HG03378 (cell line): ENCODE data around the gene TMEM134.
"Not testable (repeated sequence)": the region's sequence is repeated elsewhere in the genome, so short reads cannot be mapped to it uniquely, and the experiment has no call there.

Experiments
- ATAC-seq: cut with Tn5 transposase; IDR thresholded peaks from one replicate; pipeline ENCODE4 v1.9.1; 2021; ENCODE audit warnings: mild to moderate bottlenecking, moderate library complexity; ENCODE audit not compliant: unreplicated experiment

The TMEM134 gene

GRCh38 chr11:67428052-67429001 lies 40.7 kb downstream of the TMEM134 start, which contains the start of gene RPS6KB2:
TSS of gene RPS6KB2 (plus strand) at chr11:67428494. CDS start at chr11:67428546, 52 bp downstream.
- peak; percentile 72 for ATAC-seq

GRCh38 chr11:67427364-67427859 lies 41.6 kb downstream of the TMEM134 start:
- ATAC-seq: not testable (repeated sequence)

- ATAC-seq: no peak
Measured at GRCh38 chr11:67423891-67424613, 45.0 kb downstream of the TMEM134 start.

GRCh38 chr11:67423466-67423865 lies 45.6 kb downstream of the TMEM134 start:
- no peak for ATAC-seq

DNA sequence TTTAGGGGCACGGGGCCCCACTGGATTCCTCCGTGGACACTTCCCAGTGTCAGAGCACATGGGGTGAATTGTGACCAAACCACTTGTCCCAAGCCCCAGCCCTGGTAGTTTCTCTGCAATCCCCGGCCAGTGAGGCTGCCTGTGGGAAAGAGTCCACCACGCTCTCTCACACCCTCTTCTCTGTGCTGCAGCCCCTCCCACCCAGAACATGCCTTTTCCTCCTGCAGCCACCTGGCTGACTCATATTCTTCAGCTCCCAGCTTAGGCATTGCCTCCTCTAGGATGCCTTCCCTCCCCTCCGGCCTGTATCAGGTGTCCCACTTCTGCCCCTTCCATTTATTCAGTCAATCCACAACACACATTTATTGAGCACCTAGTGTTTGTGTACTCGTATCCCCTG lies 46.2 kb downstream of the TMEM134 start:
- ATAC-seq: no peak

- no peak for ATAC-seq
Measured at GRCh38 chr11:67421430-67422031, 47.5 kb downstream of the TMEM134 start.

DNA sequence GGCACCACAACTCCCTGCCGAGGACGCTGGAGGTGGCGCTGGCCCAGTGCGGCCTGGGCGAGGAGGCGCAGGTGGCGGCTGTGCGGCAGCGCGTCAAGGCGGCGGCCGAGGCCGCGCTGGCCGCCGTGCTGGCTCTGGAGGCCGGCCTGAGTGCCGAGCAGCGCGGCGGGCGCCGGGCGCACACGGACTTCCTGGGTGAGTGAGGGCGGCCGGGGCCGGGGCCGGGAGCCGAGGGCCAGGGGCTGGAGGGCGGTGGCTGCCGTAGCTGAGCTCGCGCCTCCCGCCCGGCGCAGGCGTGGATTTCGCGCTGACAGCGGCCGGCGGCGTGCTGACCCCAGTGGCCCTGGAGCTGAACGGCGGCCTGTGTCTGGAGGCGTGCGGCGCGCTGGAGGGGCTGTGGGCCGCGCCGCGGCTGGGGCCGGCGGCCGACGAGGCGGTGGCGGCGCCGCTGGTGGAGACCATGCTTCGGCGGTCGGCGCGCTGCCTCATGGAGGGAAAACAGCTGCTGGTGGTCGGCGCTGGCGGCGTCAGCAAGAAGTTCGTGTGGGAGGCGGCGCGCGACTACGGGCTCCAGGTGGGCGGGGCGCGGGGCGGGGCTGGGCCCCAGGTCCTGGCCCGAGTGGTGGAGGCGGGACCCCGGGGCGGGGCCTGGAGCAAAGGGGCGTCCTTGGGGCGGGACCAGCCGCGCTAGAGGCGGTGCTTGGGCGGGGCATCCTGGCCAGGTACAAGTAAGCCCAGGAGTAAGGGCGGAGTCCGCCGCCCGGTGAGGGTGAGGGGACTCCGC lies 48.2 kb downstream of the TMEM134 start:
- ATAC-seq: no peak

GRCh38 chr11:67420147-67420645 lies 48.9 kb downstream of the TMEM134 start:
- no peak for ATAC-seq

GRCh38 chr11:67419325-67420049 lies 49.6 kb downstream of the TMEM134 start:
- ATAC-seq: no peak

- ATAC-seq: no peak
Measured at GRCh38 chr11:67418476-67419281, 50.4 kb downstream of the TMEM134 start.

- no peak for ATAC-seq
Measured at GRCh38 chr11:67417425-67417824, 51.6 kb downstream of the TMEM134 start.

DNA sequence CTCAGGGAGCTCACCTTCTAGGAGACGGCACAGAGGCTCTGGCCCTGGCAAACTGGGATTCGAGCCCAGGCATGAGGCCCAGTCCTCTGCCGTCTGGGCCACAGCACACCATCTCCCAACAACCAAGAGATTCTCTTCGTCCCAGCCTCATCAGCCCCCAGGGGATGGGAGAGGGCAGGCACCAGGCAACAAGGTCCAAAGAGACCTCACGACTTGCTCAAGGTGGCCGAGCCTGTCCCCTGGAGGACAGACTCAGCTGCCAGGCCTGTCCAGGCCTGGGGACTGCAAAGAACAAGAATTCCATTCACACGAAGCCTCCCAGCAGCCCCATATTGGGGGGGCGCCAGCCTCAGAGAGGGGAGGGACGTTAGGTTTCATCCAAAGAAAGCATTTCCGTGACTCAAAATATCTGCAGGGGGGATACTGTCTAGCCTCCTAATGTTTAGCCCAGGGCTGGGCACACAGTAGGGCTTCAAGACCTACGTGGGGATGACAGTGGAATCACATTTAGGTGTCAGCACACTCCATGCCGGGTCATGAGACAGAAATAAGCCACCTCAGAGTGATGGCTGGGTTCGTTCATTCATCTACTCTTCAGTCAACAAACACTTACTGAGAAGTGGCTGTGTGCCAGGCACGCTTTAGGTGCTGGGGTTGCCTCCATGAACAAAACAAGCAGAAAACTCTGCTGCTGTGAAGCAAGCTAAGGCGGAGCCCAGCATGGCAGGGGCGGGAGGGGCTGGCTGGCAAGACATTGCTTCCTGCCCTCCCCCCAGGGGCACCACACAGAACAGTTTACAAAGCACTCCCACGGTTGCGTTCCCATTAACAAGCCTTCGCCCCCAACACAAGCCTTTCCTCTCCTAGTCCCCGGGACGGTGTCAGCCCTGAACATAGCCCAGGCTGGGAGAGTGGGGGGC lies 52.4 kb downstream of the TMEM134 start:
- no peak for ATAC-seq

GRCh38 chr11:67415501-67416304 lies 53.3 kb downstream of the TMEM134 start, which contains the start of gene CARNS1:
TSS of gene CARNS1 (plus strand) at chr11:67415678. CDS start at chr11:67416200, 522 bp downstream.
- no peak for ATAC-seq

DNA sequence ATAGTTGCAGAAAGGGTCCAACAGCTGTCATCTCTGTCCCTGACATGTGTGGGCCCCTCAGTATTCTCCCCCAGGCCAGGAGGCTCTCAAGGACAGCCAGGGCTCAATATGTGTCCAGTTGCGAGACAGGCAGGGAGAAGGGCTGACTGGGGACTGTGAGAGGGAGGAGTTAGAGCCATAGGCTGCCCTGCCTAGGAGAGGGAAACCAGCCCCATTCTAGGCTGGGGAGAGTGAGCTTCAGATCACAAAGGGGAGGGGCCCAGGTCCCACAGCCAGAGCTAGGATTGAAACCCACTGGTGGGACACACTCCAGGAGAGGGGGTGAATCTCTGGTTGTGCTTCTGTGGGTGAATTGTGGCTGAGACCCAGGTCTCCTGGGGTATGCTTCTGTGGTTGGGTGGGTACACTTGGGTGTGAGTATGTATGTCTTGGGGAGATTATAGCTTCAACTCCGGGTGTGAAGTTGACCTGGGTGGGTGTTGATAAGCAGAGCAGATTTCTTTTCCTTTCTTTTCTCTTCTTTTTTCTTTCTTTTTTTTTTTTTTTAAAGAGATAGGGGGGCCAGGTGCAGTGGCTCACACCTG lies 55.7 kb downstream of the TMEM134 start:
- no peak for ATAC-seq

GRCh38 chr11:67412495-67413179 lies 56.4 kb downstream of the TMEM134 start:
- no peak for ATAC-seq

DNA sequence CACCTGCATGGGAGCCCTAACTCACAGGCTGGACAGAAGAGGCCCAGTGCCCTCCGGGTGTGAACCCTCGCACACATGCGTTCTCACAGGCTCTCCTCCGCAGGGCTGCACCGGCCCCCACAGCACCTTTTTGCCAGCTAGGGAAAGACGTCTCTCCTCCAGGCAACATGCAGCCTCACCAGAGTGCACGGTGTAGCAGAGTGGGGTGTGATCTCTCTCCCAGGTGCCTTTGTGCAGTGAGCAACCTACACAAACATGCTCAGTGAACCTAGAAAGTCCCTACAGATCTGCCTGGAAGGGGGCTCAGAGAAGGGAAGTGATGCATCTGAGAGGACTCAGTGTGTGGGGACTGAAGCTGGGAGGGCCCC lies 57.3 kb downstream of the TMEM134 start:
- no peak for ATAC-seq
